GM18873 (cell line): ENCODE measurements around the gene NKD1.
"Not testable (repeated sequence)": the region's sequence is repeated elsewhere in the genome, so short reads cannot be mapped to it uniquely, and the experiment has no call there.

Source experiments
- ATAC-seq: cut with Tn5 transposase; IDR thresholded peaks from one replicate; pipeline ENCODE4 v1.9.1; 2021; ENCODE audit warnings: mild to moderate bottlenecking, moderate library complexity, moderate number of reproducible peaks; ENCODE audit not compliant: unreplicated experiment, low FRiP score

NKD1 gene

GRCh38 chr16:50535506-50536257 is 12.5 kb upstream of the NKD1 start:
- ATAC-seq, result no peak

GRCh38 chr16:50536258-50536645 is 11.9 kb upstream of the NKD1 start:
- not testable (repeated sequence) for ATAC-seq

- no peak for ATAC-seq
Measured at GRCh38 chr16:50537533-50538290, 10.5 kb upstream of the NKD1 start.

- no peak for ATAC-seq
Measured at GRCh38 chr16:50538411-50539052, 9.7 kb upstream of the NKD1 start.

- ATAC-seq, result no peak
Measured at GRCh38 chr16:50539053-50539695, 9.0 kb upstream of the NKD1 start.

GRCh38 chr16:50539822-50540710 is 8.1 kb upstream of the NKD1 start:
- ATAC-seq, result no peak

- no peak for ATAC-seq
Measured at GRCh38 chr16:50540711-50541007, 7.5 kb upstream of the NKD1 start.

- ATAC-seq, result no peak
Measured at GRCh38 chr16:50542703-50543102, 5.5 kb upstream of the NKD1 start.

- ATAC-seq, result no peak
Measured at GRCh38 chr16:50546125-50546524, 2.1 kb upstream of the NKD1 start.

GRCh38 chr16:50547340-50548124 is 664 bp upstream of the NKD1 start:
- no peak for ATAC-seq

GRCh38 chr16:50548909-50549560 is 839 bp downstream of the NKD1 start:
- ATAC-seq, result no peak

- no peak for ATAC-seq
Measured at GRCh38 chr16:50549561-50549915, 1.3 kb downstream of the NKD1 start.

GRCh38 chr16:50550035-50550434 is 1.8 kb downstream of the NKD1 start:
- no peak for ATAC-seq

- no peak for ATAC-seq
Measured at GRCh38 chr16:50550866-50551641, 2.9 kb downstream of the NKD1 start.

GRCh38 chr16:50552476-50553101 is 4.4 kb downstream of the NKD1 start:
- ATAC-seq, result no peak

GRCh38 chr16:50553182-50553710 is 5.0 kb downstream of the NKD1 start:
- no peak for ATAC-seq

- no peak for ATAC-seq
Measured at GRCh38 chr16:50553731-50554360, 5.7 kb downstream of the NKD1 start.
